GM12892 (cell line): ENCODE data around the gene PDIA6.

Experiments
- POLR2A ChIP-seq: IDR thresholded peaks from 2 replicates; pipeline ENCODE4 v1.6.1; 2011; ENCODE audit warnings: low read depth, low read length, control low read depth
- TAF1 ChIP-seq: IDR thresholded peaks from 2 replicates; pipeline ENCODE4 v1.6.1; 2011; ENCODE audit warnings: low read depth, mild to moderate bottlenecking, control low read depth, low read length, borderline replicate concordance

GRCh38 chr2:10859278-10859677 is 46.7 kb upstream of the PDIA6 start:
- TF ChIP-seq POLR2A (no peak), TAF1 (no peak)
